ENCODE measurements around the gene C6orf89. TPM values are rescaled to one million over a fixed set of nuclear protein-coding genes. Genes with fewer than 3 reads are reported as not detected.

Gene C6orf89
- total RNA-seq, 1 experiment from 2014 or later, result 13.2 TPM

GRCh38 chr6:36852481-36853147 is 33.1 kb upstream of the C6orf89 start:
- Mint-ChIP-seq H3K27me3 (ENCODE audit: low read depth) (no peaks in the 10 kb centered on the region; the same call in none of the 2 replicates), H3K9me3 (no peaks in the 10 kb centered on the region), H3K4me1 (peaks cover 33% of the 10 kb centered on the region), H3K27ac (0 out of 2 replicates have a peak overlapping the region, but pooled peaks have one; percentile 16), H3K36me3 (peaks cover 37% of the 10 kb centered on the region), H3K4me3 (no peak overlapping the region)
- CTCF ChIA-PET, result interaction anchor here (0.9 to 8.1 kb wide), 20 partner anchors 18 to 166 kb away, joined by 3 to 179 read pairs (median 8); partner anchors contain the start of genes C6orf89 and PPIL1
- POLR2A ChIA-PET, result interaction anchor here (0.5 to 0.9 kb wide), 2 partner anchors 25 to 87 kb away, joined by 6 to 7 read pairs; no protein-coding TSS in a partner anchor
- ATAC-seq, result no peak
- no peak for DNase-seq (ENCODE audit: low spot score)
- TF ChIP-seq USF1 (CRISPR knock-in tag; IDR thresholded peaks at IDR 0.05) (no peak), ZMAT4 (CRISPR knock-in tag; IDR thresholded peaks at IDR 0.05) (no peak), RORB (CRISPR knock-in tag; IDR thresholded peaks at IDR 0.05) (no peak), ATF3 (CRISPR knock-in tag; conservative IDR thresholded peaks at IDR 0.05) (no peak), KAT7 (CRISPR knock-in tag; IDR thresholded peaks at IDR 0.05; ENCODE audit: borderline replicate concordance) (no peak), JAZF1 (CRISPR knock-in tag; IDR thresholded peaks at IDR 0.05) (no peak), FOXP4 (CRISPR knock-in tag; IDR thresholded peaks at IDR 0.05) (no peak)

- TF ChIP-seq NFYB (CRISPR knock-in tag; conservative IDR thresholded peaks at IDR 0.05; ENCODE audit: low read depth) (no peak), ZNF671 (CRISPR knock-in tag; IDR thresholded peaks at IDR 0.05) (no peak), TEAD4 (CRISPR knock-in tag; IDR thresholded peaks at IDR 0.05) (no peak), NFATC4 (CRISPR knock-in tag; IDR thresholded peaks at IDR 0.05) (no peak), ZBTB43 (CRISPR knock-in tag; IDR thresholded peaks at IDR 0.05) (no peak), AFF4 (CRISPR knock-in tag; IDR thresholded peaks at IDR 0.05; ENCODE audit: borderline replicate concordance) (no peak), NFE2L1 (CRISPR knock-in tag; IDR thresholded peaks at IDR 0.05) (no peak), SMAD4 (CRISPR knock-in tag; IDR thresholded peaks at IDR 0.05) (no peak), OVOL2 (CRISPR knock-in tag; IDR thresholded peaks at IDR 0.05; ENCODE audit: borderline replicate concordance) (no peak), IRF2 (CRISPR knock-in tag; IDR thresholded peaks at IDR 0.05; ENCODE audit: borderline replicate concordance, low read depth) (no peak)
- Mint-ChIP-seq H3K27ac (peak overlapping the region; percentile 58), H3K4me1 (peaks cover 28% of the 10 kb centered on the region), H3K4me3 (no peak overlapping the region), H3K9me3 (no peaks in the 10 kb centered on the region), H3K36me3 (peaks cover 40% of the 10 kb centered on the region), H3K27me3 (ENCODE audit: low read depth) (no peaks in the 10 kb centered on the region; the same call in 1 of the 2 replicates)
- DNase-seq (ENCODE audit: low spot score), result no peak
- ATAC-seq, result no peak
- ChIA-PET CTCF (interaction anchor here (0.9 to 8.1 kb wide), 10 partner anchors 21 to 165 kb away, joined by 3 to 179 read pairs (median 15); partner anchors contain the start of gene PPIL1), POLR2A (no interaction called here)
Measured at GRCh38 chr6:36853325-36853724, 32.4 kb upstream of the C6orf89 start.

Measured in WTC11 (cell line).